HepG2 (cell line): ENCODE measurements around the gene ATP5PF. TPM values are rescaled to one million over a fixed set of nuclear protein-coding genes. Genes with fewer than 3 reads are reported as not detected.

Source experiments
- FOXM1 ChIP-seq: sonication (generic); formaldehyde crosslinking; IDR thresholded peaks from 2 replicates; pipeline ENCODE4 v1.5.0; 2020; ENCODE audit warnings: missing genetic modification reagents
- HMG20A ChIP-seq: IDR thresholded peaks from 2 replicates; pipeline ENCODE4 v1.6.1; 2016; ENCODE audit warnings: borderline replicate concordance
- NFYB ChIP-seq: sonication (generic); formaldehyde crosslinking; IDR thresholded peaks from 2 replicates; pipeline ENCODE4 v1.4.0; 2020; ENCODE audit warnings: missing genetic modification reagents
- SP4 ChIP-seq: sonication (generic); formaldehyde crosslinking; IDR thresholded peaks from 2 replicates; pipeline ENCODE4 v1.8.1; 2023; ENCODE audit warnings: mild to moderate bottlenecking, missing genetic modification reagents
- ZNF354B ChIP-seq: sonication (generic); formaldehyde crosslinking; IDR thresholded peaks from 2 replicates; pipeline ENCODE4 v1.8.0; 2022; ENCODE audit warnings: mild to moderate bottlenecking, missing genetic modification reagents
- ZNF441 ChIP-seq: sonication (generic); formaldehyde crosslinking; IDR thresholded peaks from 2 replicates; pipeline ENCODE4 v1.7.0; 2021; ENCODE audit warnings: missing genetic modification reagents, borderline replicate concordance
- ZNF451 ChIP-seq: sonication (generic); formaldehyde crosslinking; IDR thresholded peaks from 2 replicates; pipeline ENCODE4 v1.5.0; 2020; ENCODE audit warnings: mild to moderate bottlenecking, missing genetic modification reagents
- ZNF766 ChIP-seq: sonication (generic); formaldehyde crosslinking; IDR thresholded peaks from 2 replicates; pipeline ENCODE4 v1.5.0; 2020; ENCODE audit warnings: missing genetic modification reagents, borderline replicate concordance
- ZSCAN25 ChIP-seq: sonication (generic); formaldehyde crosslinking; IDR thresholded peaks from 2 replicates; pipeline ENCODE4 v1.8.0; 2022; ENCODE audit warnings: mild to moderate bottlenecking, missing genetic modification reagents
- ZZZ3 ChIP-seq: sonication (generic); formaldehyde crosslinking; IDR thresholded peaks from 2 replicates; pipeline ENCODE4 v1.4.0; 2020; ENCODE audit warnings: missing genetic modification reagents, mild to moderate bottlenecking, borderline replicate concordance
- polyA plus RNA-seq, 8 experiments: library from polyadenylated mRNA; depleted of rRNA in 3 of 8; stranded (reverse) in 7 of 8; unstranded in 1 of 8; fragments of >200 nt; fragmentation: Illumina TruSeq in 4 of 8; extraction: Trizol in 4 of 8; gene quantifications; 2 replicates each; pipeline versions ENCODE4 v1.2.1 to v1.2.3, GENCODE V29; 2011 to 2016; ENCODE audit warnings: low read depth in 4 of 8, missing spikeins in 1 of 8, mixed read lengths in 1 of 8; ENCODE audit not compliant: insufficient read depth in 1 of 8
- total RNA-seq, 5 experiments: library from RNA; depleted of rRNA; stranded (reverse); fragments of >200 nt; fragmentation: Illumina TruSeq; extraction: Trizol; gene quantifications; 2 replicates each; pipeline ENCODE4 v1.2.3, GENCODE V29; 2016; ENCODE audit warnings: low read depth in 1 of 5
- TF ChIP-seq, protein P1 (sequence below): sonication (generic); formaldehyde crosslinking; IDR thresholded peaks from 2 replicates; pipeline ENCODE4 v1.4.0; 2020; ENCODE audit warnings: missing genetic modification reagents, borderline replicate concordance
- TF ChIP-seq, protein P2 (sequence below): sonication (generic); formaldehyde crosslinking; IDR thresholded peaks from 2 replicates; pipeline ENCODE4 v1.9.0; 2021; ENCODE audit warnings: missing genetic modification reagents, borderline replicate concordance
- TF ChIP-seq, protein P3 (sequence below): sonication (generic); formaldehyde crosslinking; IDR thresholded peaks from 2 replicates; pipeline ENCODE4 v1.4.0; 2020; ENCODE audit warnings: missing genetic modification reagents
- TF ChIP-seq, protein P4 (sequence below): IDR thresholded peaks from 2 replicates; pipeline ENCODE4 v1.6.1; 2018; ENCODE audit warnings: missing genetic modification reagents, mild to moderate bottlenecking, missing compliant biosample characterization
- TF ChIP-seq, protein P5 (sequence below): sonication (generic); formaldehyde crosslinking; IDR thresholded peaks from 2 replicates; pipeline ENCODE4 v1.4.0; 2020; ENCODE audit warnings: mild to moderate bottlenecking, missing genetic modification reagents
- TF ChIP-seq, protein P6 (sequence below): sonication (generic); formaldehyde crosslinking; IDR thresholded peaks from 2 replicates; pipeline ENCODE4 v1.4.0; 2020; ENCODE audit warnings: missing genetic modification reagents

Gene ATP5PF
- total and polyA plus RNA-seq, 2 of the 13 experiments (the other 11 are each of a cell fraction or from before 2014, with no cell fraction given) = 131 to 157 TPM

DNA sequence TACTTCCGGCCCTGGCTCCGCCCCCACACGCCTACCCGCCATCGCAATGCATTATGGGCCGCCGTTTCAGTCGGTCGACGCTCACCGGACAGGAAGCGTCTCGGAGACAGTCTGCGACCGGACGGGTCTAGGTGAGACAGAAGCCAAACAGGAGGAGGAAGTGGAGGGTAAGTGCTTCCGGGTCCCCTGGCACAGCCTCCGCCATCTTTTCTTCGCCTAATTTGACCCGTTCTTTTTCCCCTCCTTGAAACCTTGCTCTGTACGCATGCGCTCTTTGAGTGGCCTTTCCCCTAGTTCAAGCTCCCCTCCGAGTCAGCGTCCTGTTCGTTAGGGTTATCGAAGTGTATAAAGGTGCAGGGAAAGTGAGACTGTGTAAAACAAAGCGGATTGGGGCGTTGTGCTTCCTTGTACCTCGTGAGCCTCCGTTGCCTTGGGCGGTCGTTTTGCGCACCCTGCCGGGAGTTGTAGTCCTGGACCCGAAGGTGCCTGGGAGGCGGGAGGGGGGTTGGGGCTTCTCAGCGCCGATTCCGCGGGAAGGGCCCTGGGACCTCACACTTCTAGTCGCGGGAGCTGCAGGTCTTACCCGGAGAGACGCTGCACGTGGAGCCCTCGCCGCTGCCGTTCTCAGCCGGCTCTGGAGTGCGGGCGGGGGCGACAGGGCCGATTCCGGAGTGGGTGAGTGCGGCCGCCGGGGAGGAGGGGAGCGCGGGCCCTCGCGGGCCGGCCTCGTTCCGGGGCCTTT, at the start of gene ATP5PF, which contains the start of gene GABPA (continued):
- TF ChIP-seq, protein P1, sequence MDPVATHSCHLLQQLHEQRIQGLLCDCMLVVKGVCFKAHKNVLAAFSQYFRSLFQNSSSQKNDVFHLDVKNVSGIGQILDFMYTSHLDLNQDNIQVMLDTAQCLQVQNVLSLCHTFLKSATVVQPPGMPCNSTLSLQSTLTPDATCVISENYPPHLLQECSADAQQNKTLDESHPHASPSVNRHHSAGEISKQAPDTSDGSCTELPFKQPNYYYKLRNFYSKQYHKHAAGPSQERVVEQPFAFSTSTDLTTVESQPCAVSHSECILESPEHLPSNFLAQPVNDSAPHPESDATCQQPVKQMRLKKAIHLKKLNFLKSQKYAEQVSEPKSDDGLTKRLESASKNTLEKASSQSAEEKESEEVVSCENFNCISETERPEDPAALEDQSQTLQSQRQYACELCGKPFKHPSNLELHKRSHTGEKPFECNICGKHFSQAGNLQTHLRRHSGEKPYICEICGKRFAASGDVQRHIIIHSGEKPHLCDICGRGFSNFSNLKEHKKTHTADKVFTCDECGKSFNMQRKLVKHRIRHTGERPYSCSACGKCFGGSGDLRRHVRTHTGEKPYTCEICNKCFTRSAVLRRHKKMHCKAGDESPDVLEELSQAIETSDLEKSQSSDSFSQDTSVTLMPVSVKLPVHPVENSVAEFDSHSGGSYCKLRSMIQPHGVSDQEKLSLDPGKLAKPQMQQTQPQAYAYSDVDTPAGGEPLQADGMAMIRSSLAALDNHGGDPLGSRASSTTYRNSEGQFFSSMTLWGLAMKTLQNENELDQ (CRISPR knock-in tag) = no peak
- TF ChIP-seq, protein P2, sequence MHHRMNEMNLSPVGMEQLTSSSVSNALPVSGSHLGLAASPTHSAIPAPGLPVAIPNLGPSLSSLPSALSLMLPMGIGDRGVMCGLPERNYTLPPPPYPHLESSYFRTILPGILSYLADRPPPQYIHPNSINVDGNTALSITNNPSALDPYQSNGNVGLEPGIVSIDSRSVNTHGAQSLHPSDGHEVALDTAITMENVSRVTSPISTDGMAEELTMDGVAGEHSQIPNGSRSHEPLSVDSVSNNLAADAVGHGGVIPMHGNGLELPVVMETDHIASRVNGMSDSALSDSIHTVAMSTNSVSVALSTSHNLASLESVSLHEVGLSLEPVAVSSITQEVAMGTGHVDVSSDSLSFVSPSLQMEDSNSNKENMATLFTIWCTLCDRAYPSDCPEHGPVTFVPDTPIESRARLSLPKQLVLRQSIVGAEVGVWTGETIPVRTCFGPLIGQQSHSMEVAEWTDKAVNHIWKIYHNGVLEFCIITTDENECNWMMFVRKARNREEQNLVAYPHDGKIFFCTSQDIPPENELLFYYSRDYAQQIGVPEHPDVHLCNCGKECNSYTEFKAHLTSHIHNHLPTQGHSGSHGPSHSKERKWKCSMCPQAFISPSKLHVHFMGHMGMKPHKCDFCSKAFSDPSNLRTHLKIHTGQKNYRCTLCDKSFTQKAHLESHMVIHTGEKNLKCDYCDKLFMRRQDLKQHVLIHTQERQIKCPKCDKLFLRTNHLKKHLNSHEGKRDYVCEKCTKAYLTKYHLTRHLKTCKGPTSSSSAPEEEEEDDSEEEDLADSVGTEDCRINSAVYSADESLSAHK (CRISPR knock-in tag) = no peak
- no peak for TF ChIP-seq NFYB (CRISPR knock-in tag)
- TF ChIP-seq ZNF451 (CRISPR knock-in tag) = peak; percentile 50; the same call in 1 of the 2 replicates
- TF ChIP-seq FOXM1 (CRISPR knock-in tag) = no peak
- no peak for TF ChIP-seq ZNF766
- TF ChIP-seq, protein P3, sequence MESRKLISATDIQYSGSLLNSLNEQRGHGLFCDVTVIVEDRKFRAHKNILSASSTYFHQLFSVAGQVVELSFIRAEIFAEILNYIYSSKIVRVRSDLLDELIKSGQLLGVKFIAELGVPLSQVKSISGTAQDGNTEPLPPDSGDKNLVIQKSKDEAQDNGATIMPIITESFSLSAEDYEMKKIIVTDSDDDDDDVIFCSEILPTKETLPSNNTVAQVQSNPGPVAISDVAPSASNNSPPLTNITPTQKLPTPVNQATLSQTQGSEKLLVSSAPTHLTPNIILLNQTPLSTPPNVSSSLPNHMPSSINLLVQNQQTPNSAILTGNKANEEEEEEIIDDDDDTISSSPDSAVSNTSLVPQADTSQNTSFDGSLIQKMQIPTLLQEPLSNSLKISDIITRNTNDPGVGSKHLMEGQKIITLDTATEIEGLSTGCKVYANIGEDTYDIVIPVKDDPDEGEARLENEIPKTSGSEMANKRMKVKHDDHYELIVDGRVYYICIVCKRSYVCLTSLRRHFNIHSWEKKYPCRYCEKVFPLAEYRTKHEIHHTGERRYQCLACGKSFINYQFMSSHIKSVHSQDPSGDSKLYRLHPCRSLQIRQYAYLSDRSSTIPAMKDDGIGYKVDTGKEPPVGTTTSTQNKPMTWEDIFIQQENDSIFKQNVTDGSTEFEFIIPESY (CRISPR knock-in tag) = no peak
- TF ChIP-seq ZZZ3 (CRISPR knock-in tag) = no peak
- TF ChIP-seq, protein P4, sequence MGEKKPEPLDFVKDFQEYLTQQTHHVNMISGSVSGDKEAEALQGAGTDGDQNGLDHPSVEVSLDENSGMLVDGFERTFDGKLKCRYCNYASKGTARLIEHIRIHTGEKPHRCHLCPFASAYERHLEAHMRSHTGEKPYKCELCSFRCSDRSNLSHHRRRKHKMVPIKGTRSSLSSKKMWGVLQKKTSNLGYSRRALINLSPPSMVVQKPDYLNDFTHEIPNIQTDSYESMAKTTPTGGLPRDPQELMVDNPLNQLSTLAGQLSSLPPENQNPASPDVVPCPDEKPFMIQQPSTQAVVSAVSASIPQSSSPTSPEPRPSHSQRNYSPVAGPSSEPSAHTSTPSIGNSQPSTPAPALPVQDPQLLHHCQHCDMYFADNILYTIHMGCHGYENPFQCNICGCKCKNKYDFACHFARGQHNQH = peak; percentile 81
- TF ChIP-seq, protein P5, sequence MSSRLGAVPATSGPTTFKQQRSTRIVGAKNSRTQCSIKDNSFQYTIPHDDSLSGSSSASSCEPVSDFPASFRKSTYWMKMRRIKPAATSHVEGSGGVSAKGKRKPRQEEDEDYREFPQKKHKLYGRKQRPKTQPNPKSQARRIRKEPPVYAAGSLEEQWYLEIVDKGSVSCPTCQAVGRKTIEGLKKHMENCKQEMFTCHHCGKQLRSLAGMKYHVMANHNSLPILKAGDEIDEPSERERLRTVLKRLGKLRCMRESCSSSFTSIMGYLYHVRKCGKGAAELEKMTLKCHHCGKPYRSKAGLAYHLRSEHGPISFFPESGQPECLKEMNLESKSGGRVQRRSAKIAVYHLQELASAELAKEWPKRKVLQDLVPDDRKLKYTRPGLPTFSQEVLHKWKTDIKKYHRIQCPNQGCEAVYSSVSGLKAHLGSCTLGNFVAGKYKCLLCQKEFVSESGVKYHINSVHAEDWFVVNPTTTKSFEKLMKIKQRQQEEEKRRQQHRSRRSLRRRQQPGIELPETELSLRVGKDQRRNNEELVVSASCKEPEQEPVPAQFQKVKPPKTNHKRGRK (CRISPR knock-in tag) = no peak
- no peak for TF ChIP-seq HMG20A (CRISPR knock-in tag)
- no peak for TF ChIP-seq ZSCAN25 (CRISPR knock-in tag)
- TF ChIP-seq, protein P6, sequence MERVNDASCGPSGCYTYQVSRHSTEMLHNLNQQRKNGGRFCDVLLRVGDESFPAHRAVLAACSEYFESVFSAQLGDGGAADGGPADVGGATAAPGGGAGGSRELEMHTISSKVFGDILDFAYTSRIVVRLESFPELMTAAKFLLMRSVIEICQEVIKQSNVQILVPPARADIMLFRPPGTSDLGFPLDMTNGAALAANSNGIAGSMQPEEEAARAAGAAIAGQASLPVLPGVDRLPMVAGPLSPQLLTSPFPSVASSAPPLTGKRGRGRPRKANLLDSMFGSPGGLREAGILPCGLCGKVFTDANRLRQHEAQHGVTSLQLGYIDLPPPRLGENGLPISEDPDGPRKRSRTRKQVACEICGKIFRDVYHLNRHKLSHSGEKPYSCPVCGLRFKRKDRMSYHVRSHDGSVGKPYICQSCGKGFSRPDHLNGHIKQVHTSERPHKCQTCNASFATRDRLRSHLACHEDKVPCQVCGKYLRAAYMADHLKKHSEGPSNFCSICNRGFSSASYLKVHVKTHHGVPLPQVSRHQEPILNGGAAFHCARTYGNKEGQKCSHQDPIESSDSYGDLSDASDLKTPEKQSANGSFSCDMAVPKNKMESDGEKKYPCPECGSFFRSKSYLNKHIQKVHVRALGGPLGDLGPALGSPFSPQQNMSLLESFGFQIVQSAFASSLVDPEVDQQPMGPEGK (CRISPR knock-in tag) = no peak; the same call in 1 of the 2 replicates
- 0 out of 2 replicates have a peak, but pooled peaks have one; percentile 18 for TF ChIP-seq ZNF354B
- TF ChIP-seq ZNF441 (CRISPR knock-in tag) = peak; percentile 71
- peak; percentile 86 for TF ChIP-seq SP4 (CRISPR knock-in tag)
